GM12865 (cell line): ENCODE results near the gene IFI6.
"Not testable (repeated sequence)": the region's sequence is repeated elsewhere in the genome, so short reads cannot be mapped to it uniquely, and the experiment has no call there.

Source experiments
- DNase-seq: peaks from one replicate; pipeline ENCODE4 v3.0.0; 2010; ENCODE audit warnings: low read depth
- H3K4me3 ChIP-seq: 2 replicates; pipeline ENCODE4 v1.5.1; 2011; ENCODE audit warnings: mild to moderate bottlenecking, low read depth, low read length, control low read depth
- TF ChIP-seq, protein P1 (sequence below): IDR thresholded peaks from 2 replicates; pipeline ENCODE4 v1.5.1; 2011; ENCODE audit warnings: low read length, control low read depth, low read depth, inconsistent platforms; ENCODE audit not compliant: insufficient read depth; ENCODE audit errors: missing control alignments

IFI6 gene

DNA sequence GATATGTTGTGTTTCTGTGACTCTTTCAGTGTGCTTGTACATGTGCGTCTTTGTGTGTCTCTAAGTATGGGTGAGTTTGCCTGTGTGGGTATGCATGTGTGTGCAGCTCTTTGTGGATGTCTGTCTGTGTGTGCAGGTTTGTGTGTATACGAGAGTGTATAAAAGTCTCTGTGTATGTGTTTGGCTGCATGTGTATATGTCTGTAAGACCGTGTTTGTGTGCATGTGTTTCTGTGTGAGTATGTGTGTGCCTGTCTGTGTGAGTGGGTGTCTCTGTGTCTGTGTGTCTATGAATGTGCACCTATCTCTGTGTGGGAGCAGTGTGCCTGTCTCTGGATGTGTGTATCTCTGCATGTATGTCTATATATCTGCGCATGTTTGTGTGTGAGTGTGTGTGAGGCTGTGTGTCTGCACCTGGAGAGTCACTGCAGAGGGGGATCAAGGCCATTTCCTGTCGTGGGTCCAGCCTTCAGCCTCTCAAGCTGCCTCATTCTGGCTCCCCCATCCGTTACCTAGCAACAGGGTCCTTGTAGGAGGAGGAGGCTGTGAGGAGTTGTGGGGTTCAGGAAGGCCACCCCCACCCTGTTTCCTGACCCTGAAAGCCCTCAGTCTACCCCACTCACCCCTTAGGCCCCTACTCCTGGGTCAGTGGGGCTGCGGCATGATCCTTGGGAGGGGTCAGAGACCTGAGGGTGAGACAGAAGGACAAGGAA lies 47.4 kb downstream of the IFI6 start:
- peak overlapping the region; percentile 57 for H3K4me3 ChIP-seq
- TF ChIP-seq, protein P1, sequence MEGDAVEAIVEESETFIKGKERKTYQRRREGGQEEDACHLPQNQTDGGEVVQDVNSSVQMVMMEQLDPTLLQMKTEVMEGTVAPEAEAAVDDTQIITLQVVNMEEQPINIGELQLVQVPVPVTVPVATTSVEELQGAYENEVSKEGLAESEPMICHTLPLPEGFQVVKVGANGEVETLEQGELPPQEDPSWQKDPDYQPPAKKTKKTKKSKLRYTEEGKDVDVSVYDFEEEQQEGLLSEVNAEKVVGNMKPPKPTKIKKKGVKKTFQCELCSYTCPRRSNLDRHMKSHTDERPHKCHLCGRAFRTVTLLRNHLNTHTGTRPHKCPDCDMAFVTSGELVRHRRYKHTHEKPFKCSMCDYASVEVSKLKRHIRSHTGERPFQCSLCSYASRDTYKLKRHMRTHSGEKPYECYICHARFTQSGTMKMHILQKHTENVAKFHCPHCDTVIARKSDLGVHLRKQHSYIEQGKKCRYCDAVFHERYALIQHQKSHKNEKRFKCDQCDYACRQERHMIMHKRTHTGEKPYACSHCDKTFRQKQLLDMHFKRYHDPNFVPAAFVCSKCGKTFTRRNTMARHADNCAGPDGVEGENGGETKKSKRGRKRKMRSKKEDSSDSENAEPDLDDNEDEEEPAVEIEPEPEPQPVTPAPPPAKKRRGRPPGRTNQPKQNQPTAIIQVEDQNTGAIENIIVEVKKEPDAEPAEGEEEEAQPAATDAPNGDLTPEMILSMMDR, result no peak
- peak; percentile 85 for DNase-seq

GRCh38 chr1:27623327-27624212 lies 48.4 kb downstream of the IFI6 start:
- no peak for DNase-seq
- TF ChIP-seq, protein P1, result no peak
- H3K4me3 ChIP-seq, result peak overlapping the region; percentile 57

GRCh38 chr1:27622828-27623227 lies 49.2 kb downstream of the IFI6 start:
- TF ChIP-seq, protein P1, result no peak
- H3K4me3 ChIP-seq, result no peak overlapping the region; the same call in 1 of the 2 replicates
- no peak for DNase-seq

DNA sequence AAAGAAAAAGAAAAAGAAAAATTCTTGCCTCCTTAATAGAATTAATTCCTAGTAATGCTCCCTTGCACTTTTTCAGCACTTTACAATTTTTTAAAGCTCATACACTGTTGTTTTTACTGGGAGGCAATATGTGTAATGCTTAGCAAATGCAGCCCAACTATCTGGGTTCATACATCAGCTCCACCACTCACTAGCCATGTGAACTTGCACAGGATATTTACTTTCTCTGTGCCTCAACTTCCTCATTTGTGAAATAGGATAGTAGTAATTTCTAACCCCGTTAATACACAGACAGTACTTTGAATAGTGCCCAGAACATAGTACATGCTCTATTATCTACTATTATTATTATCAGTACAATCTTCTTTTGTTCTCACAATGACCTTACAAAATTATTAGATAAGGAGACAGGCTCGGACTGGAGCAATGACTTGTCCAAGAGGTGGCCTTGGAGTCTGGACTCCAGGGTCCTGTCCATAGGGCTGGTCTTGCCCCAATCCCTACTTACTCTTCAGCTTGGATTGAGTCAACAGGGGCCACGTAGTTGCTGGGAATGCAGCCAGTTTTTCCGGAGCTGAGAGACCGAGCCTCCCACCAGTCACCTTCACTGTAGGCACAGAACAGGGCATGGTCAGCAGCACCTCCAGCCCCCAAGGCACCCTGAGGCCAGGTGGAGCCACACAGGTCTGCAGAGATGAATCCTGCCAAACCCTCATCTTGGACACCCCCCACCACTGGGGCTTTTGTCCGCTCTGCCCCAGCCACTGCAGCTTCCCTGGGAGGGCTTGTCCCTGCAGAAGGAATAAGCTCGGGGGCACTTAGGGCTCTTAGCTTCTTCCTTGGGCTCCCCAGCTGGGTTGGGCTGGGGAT lies 50.7 kb downstream of the IFI6 start:
- DNase-seq, result no peak
- TF ChIP-seq, protein P1, result no peak
- H3K4me3 ChIP-seq, result no peak overlapping the region

DNA sequence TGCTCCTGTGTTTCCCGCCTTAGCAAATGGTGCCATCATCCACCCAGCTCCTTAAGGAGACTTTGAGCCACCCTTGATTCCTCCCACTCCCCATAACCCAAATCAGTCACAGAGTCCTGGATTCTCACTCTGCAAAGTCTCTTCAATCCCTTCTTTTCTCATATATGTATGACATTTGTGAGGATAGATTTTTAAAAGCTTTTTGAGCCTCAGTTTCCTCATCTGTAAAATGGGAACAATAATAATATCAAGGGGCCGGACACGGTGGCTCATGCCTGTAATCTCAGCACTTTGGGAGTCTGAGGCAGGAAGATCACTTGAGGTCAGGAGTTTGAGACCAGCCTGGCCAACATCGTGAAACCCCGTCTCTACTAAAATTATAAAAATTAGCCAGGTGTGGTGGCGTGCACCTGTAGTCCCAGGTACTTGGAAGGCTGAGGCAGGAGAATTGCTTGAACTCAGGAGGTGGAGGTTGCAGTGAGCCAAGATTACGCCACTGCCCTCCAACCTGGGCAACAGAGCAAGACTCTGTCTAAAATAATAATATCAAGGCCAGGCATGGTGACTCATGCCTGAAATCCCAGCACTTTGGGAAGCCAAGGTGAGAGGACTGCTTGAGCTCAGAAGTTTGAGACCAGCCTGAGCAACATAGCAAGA lies 52.1 kb downstream of the IFI6 start:
- DNase-seq, H3K4me3 ChIP-seq: not testable (repeated sequence)

GRCh38 chr1:27618341-27619082 lies 53.5 kb downstream of the IFI6 start:
- TF ChIP-seq, protein P1, result no peak
- DNase-seq, result peak; percentile 59
- H3K4me3 ChIP-seq, result no peak overlapping the region
